Suppressor macrophage treated with lipopolysaccharide for 1 hour (primary cell): ENCODE results near the gene RPRD1B.

Source experiments
- DNase-seq, 3 donors: peaks; one replicate each; pipeline ENCODE4 v3.0.0-alpha.2; 2020 to 2022

RPRD1B gene

GRCh38 chr20:38126146-38126921 is 92.8 kb downstream of the RPRD1B start:
- peak in 1 of 3 donors; percentile 12 for DNase-seq

GRCh38 chr20:38126932-38127621 is 93.5 kb downstream of the RPRD1B start:
- peak; percentile 27 to 45 (median 33) for DNase-seq

- DNase-seq, result no peak
Measured at GRCh38 chr20:38127920-38128528, 94.5 kb downstream of the RPRD1B start.

- DNase-seq, result no peak
Measured at GRCh38 chr20:38128691-38129090, 95.1 kb downstream of the RPRD1B start.

- peak in 1 of 3 donors; percentile 9 for DNase-seq
Measured at GRCh38 chr20:38129248-38129865, 95.8 kb downstream of the RPRD1B start.

GRCh38 chr20:38129893-38130609 is 96.5 kb downstream of the RPRD1B start:
- DNase-seq, result peak in 1 of 3 donors; percentile 6

GRCh38 chr20:38130687-38131587 is 97.4 kb downstream of the RPRD1B start:
- peak in 1 of 3 donors; percentile 8 for DNase-seq

GRCh38 chr20:38131588-38132121 is 98.1 kb downstream of the RPRD1B start:
- no peak for DNase-seq

- no peak for DNase-seq
Measured at GRCh38 chr20:38132156-38132909, 98.8 kb downstream of the RPRD1B start.

GRCh38 chr20:38132910-38133501 is 99.5 kb downstream of the RPRD1B start:
- DNase-seq, result no peak

- DNase-seq, result no peak
Measured at GRCh38 chr20:38133680-38134426, 100.3 kb downstream of the RPRD1B start.

GRCh38 chr20:38134427-38135270 is 101.1 kb downstream of the RPRD1B start:
- DNase-seq, result no peak

- DNase-seq, result peak in 1 of 3 donors; percentile 31
Measured at GRCh38 chr20:38135271-38135650, 101.7 kb downstream of the RPRD1B start.

- no peak for DNase-seq
Measured at GRCh38 chr20:38135651-38136420, 102.3 kb downstream of the RPRD1B start.

GRCh38 chr20:38136421-38137245 is 103.1 kb downstream of the RPRD1B start:
- DNase-seq, result no peak

- DNase-seq, result no peak
Measured at GRCh38 chr20:38137441-38138037, 104.0 kb downstream of the RPRD1B start.
